K562 (cell line): Measurements from ENCODE around the gene PUM1. TPM values are rescaled to one million over a fixed set of nuclear protein-coding genes. Genes with fewer than 3 reads are reported as not detected.

Experiments
- ATAC-seq: fragments of 200-7000 bp; cut with Tn5 transposase; 3 replicates; pipeline ENCODE4 v1.9.1; 2020; ENCODE audit warnings: moderate library complexity
- BruUV-seq: library from RNA; stranded (reverse); fragments of 400-500 nt; replicated peaks from 2 replicates; lab custom pipeline; 2021; lab: Mats Ljungman, UMichigan
- CTCF ChIA-PET: fragments of 300-600 bp; formaldehyde crosslinking; extraction: SDS; loops from one replicate; lab custom pipeline; 2021; ENCODE audit warnings: low intra/inter-chr PET ratio; lab: Yijun Ruan, JAX
- POLR2A ChIA-PET: fragments of 300-600, 350-650 bp; sonication (Branson Sonifier 250); formaldehyde crosslinking; extraction: SDS; loops from one replicate; lab custom pipeline; 2021; ENCODE audit warnings: antibody characterized with exemption, inconsistent platforms; lab: Yijun Ruan, JAX
- DNase-seq, 4 experiments: peaks; one replicate each; pipeline versions ENCODE4 v3.0.0 to v3.0.0-alpha.2; 2011 to 2018; ENCODE audit warnings: low spot score in 3 of 4, mixed read lengths in 3 of 4; ENCODE audit errors: extremely low read depth in 1 of 4
- FAIRE-seq: peaks from 2 replicates; lab custom pipeline; 2011; peaks lifted over from hg19 to GRCh38; lab: Jason Lieb, UNC
- H2AFZ ChIP-seq: 2 replicates; pipeline ENCODE4 v1.6.0; 2011; ENCODE audit warnings: low read depth, low read length, control low read depth, inconsistent platforms
- H3K27ac ChIP-seq: fragments of 200-600 bp; 3 replicates; pipeline ENCODE4 v1.8.0; 2011; ENCODE audit warnings: low read depth, mild to moderate bottlenecking, control low read depth, inconsistent platforms, low read length, moderate library complexity, mixed read lengths; ENCODE audit errors: extremely low read depth
- H3K27me3 ChIP-seq, 2 experiments: fragments of 300-600 bp in 1 of 2; 2 replicates in 1 of 2; 3 replicates in 1 of 2; pipeline versions ENCODE4 v1.6.0 to v1.8.0; 2011; ENCODE audit warnings: inconsistent platforms in 2 of 2, low read length in 2 of 2, mild to moderate bottlenecking in 1 of 2, mixed read lengths in 1 of 2, moderate library complexity in 1 of 2; ENCODE audit not compliant: control insufficient read depth in 2 of 2, insufficient read depth in 2 of 2
- H3K36me3 ChIP-seq: fragments of 300-600 bp; 3 replicates; pipeline ENCODE4 v1.8.0; 2011; ENCODE audit warnings: mild to moderate bottlenecking, low read length, inconsistent platforms; ENCODE audit not compliant: control insufficient read depth, insufficient read depth
- H3K4me1 ChIP-seq, 2 experiments: fragments of 200-600 bp in 1 of 2; replicated peaks in 1 of 2; 2 replicates in 1 of 2; 3 replicates in 1 of 2; pipeline versions ENCODE4 v1.5.1 to v1.8.0; 2011; ENCODE audit warnings: inconsistent platforms in 2 of 2, low read length in 2 of 2, mild to moderate bottlenecking in 1 of 2, mixed read lengths in 1 of 2, moderate library complexity in 1 of 2; ENCODE audit not compliant: control insufficient read depth in 2 of 2, insufficient read depth in 2 of 2
- H3K4me2 ChIP-seq: 2 replicates; pipeline ENCODE4 v1.6.1; 2011; ENCODE audit warnings: low read length, control low read depth, inconsistent platforms, mixed read lengths; ENCODE audit not compliant: insufficient read depth
- H3K4me3 ChIP-seq: fragments of 200-600 bp; sonication (generic), shearing (Covaris generic); 2 replicates; pipeline ENCODE4 v1.5.1; 2016; ENCODE audit warnings: control low read depth, inconsistent platforms
- H3K79me2 ChIP-seq: fragments of 200-600 bp; 3 replicates; pipeline ENCODE4 v1.8.0; 2011; ENCODE audit warnings: low read length, inconsistent platforms; ENCODE audit not compliant: control insufficient read depth, insufficient read depth
- H3K9ac ChIP-seq, 2 experiments: 2 replicates each; pipeline versions ENCODE4 v1.6.0 to v1.6.1; 2011; ENCODE audit warnings: low read depth in 2 of 2, low read length in 2 of 2, control low read depth in 1 of 2, inconsistent platforms in 1 of 2, mild to moderate bottlenecking in 1 of 2, mixed read lengths in 1 of 2; ENCODE audit not compliant: insufficient read depth in 1 of 2
- H3K9me1 ChIP-seq: one replicate; pipeline ENCODE4 v1.6.0; 2011; ENCODE audit warnings: inconsistent platforms, mild to moderate bottlenecking, low read length, moderate library complexity; ENCODE audit not compliant: control insufficient read depth, insufficient read depth
- H3K9me3 ChIP-seq: replicated peaks from 2 replicates; pipeline ENCODE4 v1.5.1; 2011; ENCODE audit warnings: low read depth, low read length, inconsistent platforms; ENCODE audit not compliant: control insufficient read depth, insufficient read depth
- H4K20me1 ChIP-seq: replicated peaks from 2 replicates; pipeline ENCODE4 v1.6.1; 2011; ENCODE audit warnings: low read length, inconsistent platforms, mixed read lengths; ENCODE audit not compliant: control insufficient read depth, insufficient read depth
- C11orf30 ChIP-seq: fragments of 450-650 bp; IDR thresholded peaks from 2 replicates; pipeline ENCODE4 v1.6.1; 2016; ENCODE audit warnings: low read depth, mild to moderate bottlenecking
- EZH2 ChIP-seq: IDR thresholded peaks from 2 replicates; pipeline ENCODE4 v1.6.1; 2012; ENCODE audit warnings: low read depth, mild to moderate bottlenecking, inconsistent platforms, low read length, borderline replicate concordance
- MAFG ChIP-seq: fragments of 450-650 bp; conservative IDR thresholded peaks from 2 replicates; pipeline ENCODE4 v1.6.1; 2016; ENCODE audit warnings: missing genetic modification characterization, missing compliant biosample characterization
- SOX6 ChIP-seq: fragments of 450-650 bp; IDR thresholded peaks from 2 replicates; pipeline ENCODE4 v1.6.1; 2014; ENCODE audit warnings: mild to moderate bottlenecking
- SREBF2 ChIP-seq: sonication (generic); formaldehyde crosslinking; IDR thresholded peaks from 2 replicates; pipeline ENCODE4 v1.4.0; 2020; ENCODE audit warnings: mild to moderate bottlenecking, missing genetic modification reagents
- U2AF1 ChIP-seq: fragments of 200-400 bp; formaldehyde crosslinking; optimal IDR thresholded peaks from 2 replicates; pipeline ENCODE3; 2017; ENCODE audit warnings: mild to moderate bottlenecking, low read depth, low read length, moderate library complexity
- ZNF316 ChIP-seq: fragments of 450-650 bp; IDR thresholded peaks from 2 replicates; pipeline ENCODE4 v1.6.1; 2016
- ZNF41 ChIP-seq: fragments of 250-450 bp; sonication (Bioruptor Pico); conservative IDR thresholded peaks from 2 replicates; pipeline ENCODE4 v1.4.0; 2020; ENCODE audit warnings: mild to moderate bottlenecking
- ZNF778 ChIP-seq: fragments of 450-650 bp; formaldehyde crosslinking; IDR thresholded peaks from 2 replicates; pipeline ENCODE4 v1.4.0; 2020; ENCODE audit warnings: mild to moderate bottlenecking, moderate library complexity
- ZSCAN32 ChIP-seq: fragments of 450-650 bp; formaldehyde crosslinking; IDR thresholded peaks from 2 replicates; pipeline ENCODE4 v1.4.0; 2020; ENCODE audit warnings: mild to moderate bottlenecking, moderate library complexity
- in situ Hi-C: fragments of 300-500 bp; cut with MboI; formaldehyde crosslinking; loops from 4 replicates; pipeline ENCODE4 v1.15.0; 2018; ENCODE audit warnings: inconsistent platforms, mixed read lengths
- intact Hi-C: fragments of 100-400 bp; cut with micrococcal nuclease; formaldehyde crosslinking; loops from 2 replicates; pipeline ENCODE4 v1.14.2; 2022
- polyA plus RNA-seq, 8 experiments: library from polyadenylated mRNA; depleted of rRNA in 4 of 8; stranded (reverse) in 5 of 8; unstranded in 3 of 8; fragments of >200 nt; fragmentation: Nextera tagmentation in 2 of 8; fragmentation: Illumina TruSeq in 1 of 8; extraction: Ambion mirVana in 2 of 8; extraction: Trizol in 1 of 8; gene quantifications; 2 replicates each; pipeline versions ENCODE4 v1.2.1 to v1.2.3, GENCODE V29; 2011 to 2014; ENCODE audit warnings: inconsistent platforms in 1 of 8, missing spikeins in 1 of 8
- total RNA-seq, 7 experiments: library from RNA; depleted of rRNA in 6 of 7; stranded (reverse); fragments of >200 nt in 6 of 7; fragmentation: Illumina TruSeq in 2 of 7; extraction: Trizol in 2 of 7; gene quantifications; 2 replicates each; pipeline versions ENCODE4 v1.2.1 to v1.2.3, GENCODE V29; 2011 to 2021; ENCODE audit warnings: low replicate concordance in 1 of 7
- TF ChIP-seq, protein P1 (sequence below), 2 experiments: fragments of 450-650 bp; IDR thresholded peaks; 2 replicates each; pipeline ENCODE4 v1.6.1; 2016
- TF ChIP-seq, protein P2 (sequence below): fragments of 250-450 bp; sonication (Bioruptor Pico); IDR thresholded peaks from 2 replicates; pipeline ENCODE4 v1.4.0; 2020; ENCODE audit warnings: mild to moderate bottlenecking, moderate library complexity, borderline replicate concordance
- TF ChIP-seq, protein P3 (sequence below), 3 experiments: IDR thresholded peaks in 2 of 3; conservative IDR thresholded peaks in 1 of 3; 2 replicates each; pipeline ENCODE4 v1.5.1; 2011 to 2012; ENCODE audit warnings: low read length in 3 of 3, mild to moderate bottlenecking in 3 of 3, control low read depth in 2 of 3, improper control_type of control experiment in 1 of 3, inconsistent platforms in 1 of 3, low read depth in 1 of 3, mixed read lengths in 1 of 3, moderate library complexity in 1 of 3; ENCODE audit not compliant: insufficient read depth in 2 of 3
- TF ChIP-seq, protein P4 (sequence below), 2 experiments: fragments of 250-450 bp in 1 of 2; fragments of 450-650 bp in 1 of 2; sonication (Bioruptor Pico) in 1 of 2; IDR thresholded peaks; 2 replicates each; pipeline versions ENCODE4 v1.6.1 to v1.8.0; 2016 to 2021; ENCODE audit warnings: mild to moderate bottlenecking in 2 of 2, moderate library complexity in 2 of 2, missing compliant biosample characterization in 1 of 2, missing genetic modification characterization in 1 of 2

PUM1 gene
- total and polyA plus RNA-seq, 9 of the 15 experiments (the other 6 are each of a cell fraction or from before 2014, with no cell fraction given): 37.7 to 104 (median 55.7) TPM

DNA sequence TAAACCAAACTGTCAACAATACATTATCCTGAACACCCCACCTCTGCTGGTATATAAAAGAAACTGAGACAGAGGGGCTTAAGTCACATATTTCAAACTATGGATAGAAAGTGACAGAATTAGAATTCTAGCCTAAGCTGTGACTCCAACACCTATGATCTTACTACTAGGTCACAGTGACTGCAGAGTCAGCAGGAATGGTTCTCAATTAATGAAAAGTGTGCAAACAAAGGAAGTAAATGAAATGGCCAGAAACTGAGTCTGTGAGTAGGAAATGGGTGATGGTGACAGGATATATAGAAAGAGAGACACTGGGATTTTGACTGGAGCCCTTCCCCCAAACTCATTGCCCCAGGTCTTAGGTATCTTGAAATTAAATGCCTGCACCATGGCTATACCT is 118.3 kb downstream of the PUM1 start:
- H3K9me3 ChIP-seq: no peaks in the 10 kb centered on the region
- ChIA-PET CTCF (interaction anchor here (0.6 kb wide), 1 partner anchor 39 kb away, joined by 3 read pairs; no protein-coding TSS in a partner anchor), POLR2A (interaction anchor here (1.0 to 1.2 kb wide), 3 partner anchors 9 to 178 kb away, joined by 3 to 4 read pairs (median 3); no protein-coding TSS in a partner anchor)
- no peak overlapping the region for H2AFZ ChIP-seq
- H3K79me2 ChIP-seq: no peaks in the 10 kb centered on the region; the same call in 2 of the 3 replicates
- H3K36me3 ChIP-seq: peaks cover 90% of the 10 kb centered on the region
- no peak overlapping the region for H3K4me3 ChIP-seq
- in situ Hi-C loops (no loop called here), intact Hi-C loops (no loop called here)
- no peak overlapping the region for H3K27ac ChIP-seq
- H3K9me1 ChIP-seq: no peaks in the 10 kb centered on the region
- no peak overlapping the region for H3K9ac ChIP-seq
- DNase-seq: no peak
- no peak overlapping the region for H3K4me2 ChIP-seq
- H4K20me1 ChIP-seq: no peaks in the 10 kb centered on the region
- TF ChIP-seq ZSCAN32 (CRISPR knock-in tag): no peak
- TF ChIP-seq U2AF1: no peak
- no peak for TF ChIP-seq ZNF41 (CRISPR knock-in tag)
- TF ChIP-seq ZNF778 (CRISPR knock-in tag): no peak
- TF ChIP-seq ZNF316: peak; percentile 57; the same call in 1 of the 2 replicates
- TF ChIP-seq SOX6: no peak
- 0 out of 2 replicates have a peak, but pooled peaks have one; percentile 28 for TF ChIP-seq MAFG (tag)
- TF ChIP-seq, protein P1, sequence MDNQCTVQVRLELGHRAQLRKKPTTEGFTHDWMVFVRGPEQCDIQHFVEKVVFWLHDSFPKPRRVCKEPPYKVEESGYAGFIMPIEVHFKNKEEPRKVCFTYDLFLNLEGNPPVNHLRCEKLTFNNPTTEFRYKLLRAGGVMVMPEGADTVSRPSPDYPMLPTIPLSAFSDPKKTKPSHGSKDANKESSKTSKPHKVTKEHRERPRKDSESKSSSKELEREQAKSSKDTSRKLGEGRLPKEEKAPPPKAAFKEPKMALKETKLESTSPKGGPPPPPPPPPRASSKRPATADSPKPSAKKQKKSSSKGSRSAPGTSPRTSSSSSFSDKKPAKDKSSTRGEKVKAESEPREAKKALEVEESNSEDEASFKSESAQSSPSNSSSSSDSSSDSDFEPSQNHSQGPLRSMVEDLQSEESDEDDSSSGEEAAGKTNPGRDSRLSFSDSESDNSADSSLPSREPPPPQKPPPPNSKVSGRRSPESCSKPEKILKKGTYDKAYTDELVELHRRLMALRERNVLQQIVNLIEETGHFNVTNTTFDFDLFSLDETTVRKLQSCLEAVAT (IDR thresholded peaks at IDR 0.05): no peak
- no peak for TF ChIP-seq SREBF2 (CRISPR knock-in tag)
- TF ChIP-seq, protein P2, sequence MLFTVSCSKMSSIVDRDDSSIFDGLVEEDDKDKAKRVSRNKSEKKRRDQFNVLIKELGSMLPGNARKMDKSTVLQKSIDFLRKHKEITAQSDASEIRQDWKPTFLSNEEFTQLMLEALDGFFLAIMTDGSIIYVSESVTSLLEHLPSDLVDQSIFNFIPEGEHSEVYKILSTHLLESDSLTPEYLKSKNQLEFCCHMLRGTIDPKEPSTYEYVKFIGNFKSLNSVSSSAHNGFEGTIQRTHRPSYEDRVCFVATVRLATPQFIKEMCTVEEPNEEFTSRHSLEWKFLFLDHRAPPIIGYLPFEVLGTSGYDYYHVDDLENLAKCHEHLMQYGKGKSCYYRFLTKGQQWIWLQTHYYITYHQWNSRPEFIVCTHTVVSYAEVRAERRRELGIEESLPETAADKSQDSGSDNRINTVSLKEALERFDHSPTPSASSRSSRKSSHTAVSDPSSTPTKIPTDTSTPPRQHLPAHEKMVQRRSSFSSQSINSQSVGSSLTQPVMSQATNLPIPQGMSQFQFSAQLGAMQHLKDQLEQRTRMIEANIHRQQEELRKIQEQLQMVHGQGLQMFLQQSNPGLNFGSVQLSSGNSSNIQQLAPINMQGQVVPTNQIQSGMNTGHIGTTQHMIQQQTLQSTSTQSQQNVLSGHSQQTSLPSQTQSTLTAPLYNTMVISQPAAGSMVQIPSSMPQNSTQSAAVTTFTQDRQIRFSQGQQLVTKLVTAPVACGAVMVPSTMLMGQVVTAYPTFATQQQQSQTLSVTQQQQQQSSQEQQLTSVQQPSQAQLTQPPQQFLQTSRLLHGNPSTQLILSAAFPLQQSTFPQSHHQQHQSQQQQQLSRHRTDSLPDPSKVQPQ (CRISPR knock-in tag): no peak
- TF ChIP-seq, protein P3, sequence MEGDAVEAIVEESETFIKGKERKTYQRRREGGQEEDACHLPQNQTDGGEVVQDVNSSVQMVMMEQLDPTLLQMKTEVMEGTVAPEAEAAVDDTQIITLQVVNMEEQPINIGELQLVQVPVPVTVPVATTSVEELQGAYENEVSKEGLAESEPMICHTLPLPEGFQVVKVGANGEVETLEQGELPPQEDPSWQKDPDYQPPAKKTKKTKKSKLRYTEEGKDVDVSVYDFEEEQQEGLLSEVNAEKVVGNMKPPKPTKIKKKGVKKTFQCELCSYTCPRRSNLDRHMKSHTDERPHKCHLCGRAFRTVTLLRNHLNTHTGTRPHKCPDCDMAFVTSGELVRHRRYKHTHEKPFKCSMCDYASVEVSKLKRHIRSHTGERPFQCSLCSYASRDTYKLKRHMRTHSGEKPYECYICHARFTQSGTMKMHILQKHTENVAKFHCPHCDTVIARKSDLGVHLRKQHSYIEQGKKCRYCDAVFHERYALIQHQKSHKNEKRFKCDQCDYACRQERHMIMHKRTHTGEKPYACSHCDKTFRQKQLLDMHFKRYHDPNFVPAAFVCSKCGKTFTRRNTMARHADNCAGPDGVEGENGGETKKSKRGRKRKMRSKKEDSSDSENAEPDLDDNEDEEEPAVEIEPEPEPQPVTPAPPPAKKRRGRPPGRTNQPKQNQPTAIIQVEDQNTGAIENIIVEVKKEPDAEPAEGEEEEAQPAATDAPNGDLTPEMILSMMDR (IDR thresholded peaks at IDR 0.05 in 2 of 3, conservative IDR thresholded peaks at IDR 0.05 in 1 of 3; ENCODE audit: insufficient read depth in 2 of 3, low read depth in 1 of 3, low read length in 3 of 3): no peak
- TF ChIP-seq, protein P4, sequence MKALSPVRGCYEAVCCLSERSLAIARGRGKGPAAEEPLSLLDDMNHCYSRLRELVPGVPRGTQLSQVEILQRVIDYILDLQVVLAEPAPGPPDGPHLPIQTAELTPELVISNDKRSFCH (CRISPR knock-in tag; IDR thresholded peaks at IDR 0.05): no peak
- TF ChIP-seq, protein P4 (tag; IDR thresholded peaks at IDR 0.05): no peak
- TF ChIP-seq EZH2: no peak
- peak; percentile 43; the same call in 1 of the 2 replicates for TF ChIP-seq C11orf30
- no TSS peak for BruUV-seq
- H3K4me1 ChIP-seq: no peaks in the 10 kb centered on the region
- no peaks in the 10 kb centered on the region for H3K27me3 ChIP-seq
- no peak for ATAC-seq
- no peak for FAIRE-seq
